Liver (tissue), 3 donors: Measurements from ENCODE around the gene TST.

Experiments
- JUND ChIP-seq, 2 donors: IDR thresholded peaks; 2 replicates each; pipeline ENCODE4 v1.6.1; 2016; ENCODE audit warnings: antibody characterized with exemption in 2 of 2
- NR2F2 ChIP-seq: IDR thresholded peaks from 2 replicates; pipeline ENCODE4 v1.6.1; 2016; ENCODE audit warnings: antibody characterized with exemption
- RAD21 ChIP-seq, 2 donors: IDR thresholded peaks; 2 replicates each; pipeline ENCODE4 v1.6.1; 2016; ENCODE audit warnings: antibody characterized with exemption in 2 of 2, mild to moderate bottlenecking in 2 of 2
- REST ChIP-seq: IDR thresholded peaks from 2 replicates; pipeline ENCODE4 v1.6.1; 2016; ENCODE audit warnings: antibody characterized with exemption, mild to moderate bottlenecking
- TF ChIP-seq, protein P1 (sequence below): fragments of 150-350 bp; IDR thresholded peaks from 2 replicates; pipeline ENCODE4 v1.5.1; 2017; ENCODE audit warnings: improper control_type of control experiment, low read depth, low read length; ENCODE audit not compliant: missing input control
- donor health status: healthy.
- donor health status: healthy.

GRCh38 chr22:37060801-37061610, 41.8 kb upstream of the TST start:
- TF ChIP-seq, protein P1, sequence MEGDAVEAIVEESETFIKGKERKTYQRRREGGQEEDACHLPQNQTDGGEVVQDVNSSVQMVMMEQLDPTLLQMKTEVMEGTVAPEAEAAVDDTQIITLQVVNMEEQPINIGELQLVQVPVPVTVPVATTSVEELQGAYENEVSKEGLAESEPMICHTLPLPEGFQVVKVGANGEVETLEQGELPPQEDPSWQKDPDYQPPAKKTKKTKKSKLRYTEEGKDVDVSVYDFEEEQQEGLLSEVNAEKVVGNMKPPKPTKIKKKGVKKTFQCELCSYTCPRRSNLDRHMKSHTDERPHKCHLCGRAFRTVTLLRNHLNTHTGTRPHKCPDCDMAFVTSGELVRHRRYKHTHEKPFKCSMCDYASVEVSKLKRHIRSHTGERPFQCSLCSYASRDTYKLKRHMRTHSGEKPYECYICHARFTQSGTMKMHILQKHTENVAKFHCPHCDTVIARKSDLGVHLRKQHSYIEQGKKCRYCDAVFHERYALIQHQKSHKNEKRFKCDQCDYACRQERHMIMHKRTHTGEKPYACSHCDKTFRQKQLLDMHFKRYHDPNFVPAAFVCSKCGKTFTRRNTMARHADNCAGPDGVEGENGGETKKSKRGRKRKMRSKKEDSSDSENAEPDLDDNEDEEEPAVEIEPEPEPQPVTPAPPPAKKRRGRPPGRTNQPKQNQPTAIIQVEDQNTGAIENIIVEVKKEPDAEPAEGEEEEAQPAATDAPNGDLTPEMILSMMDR: no peak
- TF ChIP-seq REST: no peak
- no peak for TF ChIP-seq NR2F2
- TF ChIP-seq JUND (IDR thresholded peaks at IDR 0.05): no peak
- no peak for TF ChIP-seq RAD21 (IDR thresholded peaks at IDR 0.05)
